H1 (cell line): ENCODE measurements around the gene DEPDC1. TPM values are rescaled to one million over a fixed set of nuclear protein-coding genes. Genes with fewer than 3 reads are reported as not detected.

Source experiments
- CTCF ChIA-PET: fragments of 300-600 bp; sonication (Branson Sonifier 250); formaldehyde crosslinking; loops from one replicate; lab custom pipeline; 2021; ENCODE audit not compliant: partially characterized antibody; lab: Charles Lee
- POLR2A ChIA-PET: fragments of 300-600 bp; sonication (Branson Sonifier 250); formaldehyde crosslinking; loops from one replicate; lab custom pipeline; 2021; ENCODE audit warnings: inconsistent platforms; ENCODE audit not compliant: partially characterized antibody; lab: Charles Lee
- DNase-seq, 2 experiments: peaks; one replicate each; pipeline versions ENCODE4 v3.0.0 to v3.0.0-alpha.2; 2010 to 2022; ENCODE audit warnings: low spot score in 2 of 2, low read depth in 1 of 2, mixed read lengths in 1 of 2
- FAIRE-seq: peaks from 2 replicates; lab custom pipeline; 2011; peaks lifted over from hg19 to GRCh38; lab: Jason Lieb, UNC
- H2AFZ ChIP-seq: 2 replicates; pipeline ENCODE4 v1.8.1; 2012; ENCODE audit warnings: low read length, inconsistent platforms
- H2AK5ac ChIP-seq: 2 replicates; pipeline ENCODE4 v1.6.1; 2013; ENCODE audit warnings: low read depth, low read length
- H2BK120ac ChIP-seq: replicated peaks from 2 replicates; pipeline ENCODE3; 2013; ENCODE audit warnings: low read depth, low read length, inconsistent platforms
- H2BK12ac ChIP-seq: 2 replicates; pipeline ENCODE4 v1.6.1; 2013; ENCODE audit warnings: low read depth, low read length
- H2BK15ac ChIP-seq: 2 replicates; pipeline ENCODE4 v1.6.1; 2013; ENCODE audit warnings: low read length
- H2BK20ac ChIP-seq: 2 replicates; pipeline ENCODE4 v1.6.1; 2013; ENCODE audit warnings: low read length
- H2BK5ac ChIP-seq: 2 replicates; pipeline ENCODE4 v1.6.1; 2013; ENCODE audit warnings: low read depth, low read length
- H3K14ac ChIP-seq: 2 replicates; pipeline ENCODE4 v1.6.1; 2013; ENCODE audit warnings: inconsistent platforms; ENCODE audit not compliant: insufficient read length
- H3K18ac ChIP-seq: 2 replicates; pipeline ENCODE4 v1.6.1; 2013; ENCODE audit warnings: low read length; ENCODE audit errors: extremely low read depth
- H3K23ac ChIP-seq: 2 replicates; pipeline ENCODE4 v1.6.1; 2013; ENCODE audit warnings: inconsistent platforms; ENCODE audit not compliant: insufficient read length
- H3K23me2 ChIP-seq: 2 replicates; pipeline ENCODE4 v1.6.1; 2013; ENCODE audit warnings: low read depth, low read length
- H3K27ac ChIP-seq: 2 replicates; pipeline ENCODE4 v1.6.1; 2011; ENCODE audit warnings: low read depth, low read length, inconsistent platforms
- H3K27me3 ChIP-seq, 4 experiments: replicated peaks in 1 of 4; 1 replicate in 1 of 4; 2 replicates in 3 of 4; pipeline versions ENCODE4 v1.6.1 to v1.8.1; 2011 to 2013; ENCODE audit warnings: low read length in 3 of 4, mild to moderate bottlenecking in 3 of 4, inconsistent platforms in 2 of 4, mixed read lengths in 2 of 4, moderate library complexity in 1 of 4; ENCODE audit not compliant: control insufficient read depth in 3 of 4, insufficient read depth in 3 of 4; ENCODE audit errors: extremely low read depth in 1 of 4
- H3K36me3 ChIP-seq, 4 experiments: 2 replicates each; pipeline versions ENCODE4 v1.6.1 to v1.8.1; 2011 to 2013; ENCODE audit warnings: mild to moderate bottlenecking in 4 of 4, low read length in 3 of 4, moderate library complexity in 2 of 4, control low read depth in 1 of 4, inconsistent platforms in 1 of 4; ENCODE audit not compliant: insufficient read depth in 4 of 4, control insufficient read depth in 2 of 4
- H3K4ac ChIP-seq: replicated peaks from 2 replicates; pipeline ENCODE3; 2013; ENCODE audit warnings: low read length, low read depth, mixed read lengths, inconsistent platforms; ENCODE audit not compliant: insufficient read length
- H3K4me1 ChIP-seq, 4 experiments: replicated peaks in 1 of 4; 1 replicate in 1 of 4; 2 replicates in 3 of 4; pipeline versions ENCODE4 v1.6.1 to v1.8.1; 2011 to 2013; ENCODE audit warnings: low read length in 3 of 4, inconsistent platforms in 2 of 4, mixed read lengths in 1 of 4; ENCODE audit not compliant: insufficient read depth in 4 of 4, control insufficient read depth in 3 of 4
- H3K4me2 ChIP-seq, 2 experiments: 2 replicates each; pipeline versions ENCODE4 v1.6.1 to v1.8.1; 2011 to 2013; ENCODE audit warnings: low read depth in 2 of 2, low read length in 2 of 2, control low read depth in 1 of 2, inconsistent platforms in 1 of 2, mild to moderate bottlenecking in 1 of 2; ENCODE audit not compliant: insufficient read depth in 1 of 2
- H3K4me3 ChIP-seq, 4 experiments: fragments of 200-600, 300-600 bp in 1 of 4; sonication (generic), shearing (Covaris generic), sonication (Bioruptor Twin) in 1 of 4; 2 replicates each; pipeline versions ENCODE4 v1.5.1 to v1.8.1; 2011 to 2016; ENCODE audit warnings: low read length in 4 of 4, low read depth in 3 of 4, control low read depth in 2 of 4, inconsistent platforms in 2 of 4, mild to moderate bottlenecking in 2 of 4, mixed read lengths in 1 of 4, moderate library complexity in 1 of 4; ENCODE audit not compliant: insufficient read depth in 2 of 4; ENCODE audit errors: extremely low read depth in 1 of 4
- H3K56ac ChIP-seq: replicated peaks from 2 replicates; pipeline ENCODE3; 2013; ENCODE audit warnings: low read depth, mild to moderate bottlenecking, mixed read lengths, low read length, inconsistent platforms; ENCODE audit not compliant: insufficient read length
- H3K79me1 ChIP-seq: 2 replicates; pipeline ENCODE4 v1.6.1; 2013; ENCODE audit warnings: low read depth, low read length, control low read depth
- H3K79me2 ChIP-seq, 2 experiments: 2 replicates each; pipeline versions ENCODE4 v1.6.1 to v1.8.1; 2012 to 2013; ENCODE audit warnings: low read length in 2 of 2, mild to moderate bottlenecking in 2 of 2, inconsistent platforms in 1 of 2; ENCODE audit not compliant: insufficient read depth in 2 of 2, control insufficient read depth in 1 of 2
- H3K9ac ChIP-seq, 4 experiments: replicated peaks in 1 of 4; 1 replicate in 1 of 4; 2 replicates in 3 of 4; pipeline versions ENCODE4 v1.6.1 to v1.8.1; 2011 to 2013; ENCODE audit warnings: low read depth in 3 of 4, low read length in 3 of 4, control low read depth in 2 of 4, mild to moderate bottlenecking in 2 of 4, moderate library complexity in 2 of 4, inconsistent platforms in 1 of 4; ENCODE audit errors: extremely low read depth in 1 of 4
- H3K9me3 ChIP-seq, 2 experiments: 2 replicates each; pipeline versions ENCODE4 v1.6.1 to v1.8.1; 2012 to 2013; ENCODE audit warnings: mild to moderate bottlenecking in 2 of 2, moderate library complexity in 2 of 2, control low read depth in 1 of 2, inconsistent platforms in 1 of 2, low read depth in 1 of 2, low read length in 1 of 2, mixed read lengths in 1 of 2; ENCODE audit not compliant: insufficient read depth in 2 of 2
- H4K20me1 ChIP-seq, 2 experiments: replicated peaks in 1 of 2; 2 replicates each; pipeline versions ENCODE3 to v1.8.1; 2011 to 2013; ENCODE audit warnings: inconsistent platforms in 2 of 2, low read length in 2 of 2, mild to moderate bottlenecking in 1 of 2; ENCODE audit not compliant: insufficient read depth in 2 of 2, control insufficient read depth in 1 of 2
- H4K5ac ChIP-seq: 2 replicates; pipeline ENCODE4 v1.6.1; 2013; ENCODE audit warnings: low read length, low read depth, mixed read lengths, inconsistent platforms; ENCODE audit not compliant: insufficient read length
- H4K8ac ChIP-seq: 2 replicates; pipeline ENCODE4 v1.8.0; 2013; ENCODE audit warnings: mild to moderate bottlenecking, moderate library complexity, low read length, inconsistent platforms; ENCODE audit not compliant: insufficient read depth; ENCODE audit errors: extremely low read depth
- H4K91ac ChIP-seq: replicated peaks from 2 replicates; pipeline ENCODE3; 2013; ENCODE audit warnings: low read length, mixed read lengths, inconsistent platforms; ENCODE audit not compliant: insufficient read length
- ATF2 ChIP-seq: IDR thresholded peaks from 2 replicates; pipeline ENCODE4 v1.6.1; 2012; ENCODE audit warnings: low read length, inconsistent platforms
- BACH1 ChIP-seq: IDR thresholded peaks from 2 replicates; pipeline ENCODE4 v1.6.1; 2012; ENCODE audit warnings: low read length, improper control_type of control experiment
- EP300 ChIP-seq, 2 experiments: IDR thresholded peaks; 1 replicate in 1 of 2; 2 replicates in 1 of 2; pipeline ENCODE4 v1.6.1; 2011 to 2012; ENCODE audit warnings: low read depth in 2 of 2, low read length in 2 of 2, mild to moderate bottlenecking in 2 of 2, borderline replicate concordance in 1 of 2, inconsistent platforms in 1 of 2, moderate library complexity in 1 of 2
- KDM4A ChIP-seq: IDR thresholded peaks from one replicate; pipeline ENCODE4 v1.7.1; 2012; ENCODE audit warnings: low read depth, mild to moderate bottlenecking, moderate library complexity, low read length, inconsistent platforms; ENCODE audit not compliant: severe bottlenecking
- MAFK ChIP-seq: IDR thresholded peaks from 2 replicates; pipeline ENCODE4 v1.6.1; 2012; ENCODE audit warnings: low read depth, mild to moderate bottlenecking, improper control_type of control experiment, low read length
- RFX5 ChIP-seq: IDR thresholded peaks from 2 replicates; pipeline ENCODE4 v1.6.1; 2011; ENCODE audit warnings: low read depth, low read length, improper control_type of control experiment, borderline replicate concordance
- ZNF274 ChIP-seq: IDR thresholded peaks from 2 replicates; pipeline ENCODE4 v1.7.0; 2012; ENCODE audit warnings: low read length, borderline replicate concordance; ENCODE audit errors: extremely low read depth
- WGBS, 2 experiments: shearing (Covaris generic) in 1 of 2; methylation state at CpG; one replicate each; pipeline versions ENCODE4 v1.1.6 to v1.1.7; 2013 to 2015; ENCODE audit warnings: low lambda C conversion rate in 2 of 2, mixed read lengths in 2 of 2, inconsistent platforms in 1 of 2, low coverage in 1 of 2, missing lambda C conversion rate in 1 of 2; ENCODE audit not compliant: insufficient replicate concordance in 2 of 2, insufficient coverage in 1 of 2, insufficient read length in 1 of 2; ENCODE audit errors: extremely low coverage in 1 of 2, missing lambda C conversion rate in 1 of 2; 5-methylcytosine and 5-hydroxymethylcytosine counted together
- polyA plus RNA-seq, 7 experiments: library from polyadenylated mRNA; depleted of rRNA in 3 of 7; stranded (reverse) in 5 of 7; unstranded in 2 of 7; fragments of >200 nt in 5 of 7; fragments of 200-250 nt in 2 of 7; gene quantifications; 1 replicate in 5 of 7; 2 replicates in 1 of 7; 4 replicates in 1 of 7; pipeline versions ENCODE4 v1.2.1 to v1.2.3, GENCODE V29; 2011 to 2013; ENCODE audit warnings: missing spikeins in 2 of 7, mixed read lengths in 2 of 7
- total RNA-seq: library from RNA; stranded (reverse); fragmentation: NEBNext Ultra II Directional; extraction: Animal tissue kit (Norgen Biotek cat#: 25700); gene quantifications from 2 replicates; pipeline ENCODE4 v1.2.1, GENCODE V29; 2021
- TF ChIP-seq, protein P1 (sequence below): IDR thresholded peaks from 2 replicates; pipeline ENCODE4 v1.6.1; 2011; ENCODE audit warnings: low read length, improper control_type of control experiment

Gene DEPDC1
- total and polyA plus RNA-seq, 2 of the 8 experiments (the other 6 are each of a cell fraction or from before 2014, with no cell fraction given), result 5.5 to 46.5 TPM

DNA sequence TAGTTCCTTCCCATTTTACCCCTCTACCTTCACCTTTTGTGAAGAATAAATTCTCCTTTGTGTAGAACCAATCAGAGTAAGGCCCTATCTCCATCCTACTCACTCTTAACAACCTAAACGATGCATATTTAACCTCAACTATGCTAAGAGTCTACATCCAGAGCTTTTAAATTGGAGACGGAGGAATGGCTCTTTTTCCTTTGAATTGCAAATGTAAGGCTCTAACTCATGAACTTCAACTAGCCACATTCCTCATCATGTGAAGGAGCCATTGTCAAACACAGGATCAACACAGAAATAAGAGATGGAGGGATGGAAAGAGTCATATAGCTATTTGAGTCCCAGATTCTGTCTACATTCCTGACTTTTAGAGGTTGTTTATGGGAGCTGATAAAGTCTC, 18.2 kb downstream of the DEPDC1 start:
- Histone ChIP-seq H2BK12ac (no peak overlapping the region), H2AK5ac (no peak overlapping the region), H3K4me2 (no peak overlapping the region), H4K5ac (no peak overlapping the region), H4K20me1 (no peaks in the 10 kb centered on the region), H2BK15ac (no peak overlapping the region), H4K91ac (no peak overlapping the region), H3K4me3 (no peak overlapping the region), H2BK120ac (no peak overlapping the region), H3K79me2 (no peaks in the 10 kb centered on the region), H2BK5ac (no peak overlapping the region), H3K56ac (no peak overlapping the region), H3K18ac (no peak overlapping the region), H3K27ac (no peak overlapping the region), H3K23ac (no peak overlapping the region), H3K4ac (no peak overlapping the region), H4K8ac (no peak overlapping the region), H2BK20ac (no peak overlapping the region), H3K14ac (no peak overlapping the region), H3K9ac (no peak overlapping the region), H3K79me1 (no peaks in the 10 kb centered on the region), H3K36me3 (peaks cover 13 to 63% (median 31%) of the 10 kb centered on the region in 4 experiments), H3K4me1 (no peaks in the 10 kb centered on the region), H3K9me3 (no peaks in the 10 kb centered on the region), H2AFZ (no peak overlapping the region), H3K23me2 (no peaks in the 10 kb centered on the region), H3K27me3 (no peaks in the 10 kb centered on the region)
- TF ChIP-seq KDM4A (no peak), EP300 (IDR thresholded peaks at IDR 0.05; ENCODE audit: borderline replicate concordance in 1 of 2, low read depth in 2 of 2, low read length in 2 of 2) (no peak), ZNF274 (no peak), ATF2 (no peak), BACH1 (no peak), RFX5 (no peak), MAFK (no peak)
- TF ChIP-seq, protein P1, sequence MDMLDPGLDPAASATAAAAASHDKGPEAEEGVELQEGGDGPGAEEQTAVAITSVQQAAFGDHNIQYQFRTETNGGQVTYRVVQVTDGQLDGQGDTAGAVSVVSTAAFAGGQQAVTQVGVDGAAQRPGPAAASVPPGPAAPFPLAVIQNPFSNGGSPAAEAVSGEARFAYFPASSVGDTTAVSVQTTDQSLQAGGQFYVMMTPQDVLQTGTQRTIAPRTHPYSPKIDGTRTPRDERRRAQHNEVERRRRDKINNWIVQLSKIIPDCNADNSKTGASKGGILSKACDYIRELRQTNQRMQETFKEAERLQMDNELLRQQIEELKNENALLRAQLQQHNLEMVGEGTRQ, result no peak
- DNase-seq (no peak), FAIRE-seq (no peak)
- WGBS, 2 experiments, result 75% methylated on average over 2 of the region's 2 CpGs; no CpG with 5 or more reads in 1 of the 2 experiments
- ChIA-PET CTCF (interaction anchor here (0.6 to 2.6 kb wide), 3 partner anchors 8 to 468 kb away, joined by 3 to 16 read pairs (median 3); no protein-coding TSS in a partner anchor), POLR2A (interaction anchor here (0.9 kb wide), 1 partner anchor 1895 kb away, joined by 3 read pairs; no protein-coding TSS in a partner anchor)
